ENCODE measurements around the gene STARD4. TPM values are rescaled to one million over a fixed set of nuclear protein-coding genes. Genes with fewer than 3 reads are reported as not detected.

Gene STARD4
- total RNA-seq, 1 experiment from 2014 or later: 43.4 TPM

- POLR2A ChIA-PET (ENCODE audit: low non-redundant PET): no interaction called here
- BruUV-seq (replicated peaks): no TSS peak
- intact Hi-C loops (cut with micrococcal nuclease; ENCODE audit: unreplicated experiment): no loop called here
- no peak overlapping the region for H3K4me3 ChIP-seq (ENCODE audit: low read depth, low read length, poor library complexity, severe bottlenecking)
- H3K27ac ChIP-seq (ENCODE audit: low read depth, low read length, poor library complexity, severe bottlenecking): no peak overlapping the region
- CTCF ChIA-PET: no interaction called here
- no peak for DNase-seq (ENCODE audit: low spot score)
- TF ChIP-seq CTCF (conservative IDR thresholded peaks at IDR 0.05; ENCODE audit: low read depth, low read length) (no peak), EZH2 (IDR thresholded peaks at IDR 0.05; ENCODE audit: borderline replicate concordance, low read depth, low read length, poor library complexity, severe bottlenecking) (no peak)
- no peaks in the 10 kb centered on the region for H3K27me3 ChIP-seq (replicated peaks; ENCODE audit: insufficient read depth, low read depth, low read length, poor library complexity)
- no peaks in the 10 kb centered on the region for H3K9me3 ChIP-seq (ENCODE audit: low read depth, low read length, poor library complexity, severe bottlenecking)
- peaks cover 12% of the 10 kb centered on the region for H3K36me3 ChIP-seq (ENCODE audit: insufficient read depth, low read length, poor library complexity, severe bottlenecking)
- H3K4me1 ChIP-seq (ENCODE audit: insufficient read depth, low read length, poor library complexity, severe bottlenecking): peaks cover 13% of the 10 kb centered on the region
These were observed 5.1 kb downstream of the STARD4 start for GRCh38 chr5:111507276-111507675.

GRCh38 chr5:111505096-111505495, 7.2 kb downstream of the STARD4 start:
- no TSS peak for BruUV-seq (replicated peaks)
- CTCF ChIA-PET: no interaction called here
- DNase-seq (ENCODE audit: low spot score): no peak
- Histone ChIP-seq H3K27ac (ENCODE audit: low read depth, low read length, poor library complexity, severe bottlenecking) (no peak overlapping the region), H3K27me3 (replicated peaks; ENCODE audit: insufficient read depth, low read depth, low read length, poor library complexity) (no peaks in the 10 kb centered on the region), H3K4me1 (ENCODE audit: insufficient read depth, low read length, poor library complexity, severe bottlenecking) (peaks cover 7% of the 10 kb centered on the region), H3K36me3 (ENCODE audit: insufficient read depth, low read length, poor library complexity, severe bottlenecking) (peaks cover 20% of the 10 kb centered on the region), H3K4me3 (ENCODE audit: low read depth, low read length, poor library complexity, severe bottlenecking) (no peak overlapping the region), H3K9me3 (ENCODE audit: low read depth, low read length, poor library complexity, severe bottlenecking) (no peaks in the 10 kb centered on the region)
- intact Hi-C loops (cut with micrococcal nuclease; ENCODE audit: unreplicated experiment): no loop called here
- POLR2A ChIA-PET (ENCODE audit: low non-redundant PET): no interaction called here
- no peak for TF ChIP-seq EZH2 (IDR thresholded peaks at IDR 0.05; ENCODE audit: borderline replicate concordance, low read depth, low read length, poor library complexity, severe bottlenecking)
- no peak for TF ChIP-seq CTCF (conservative IDR thresholded peaks at IDR 0.05; ENCODE audit: low read depth, low read length)

GRCh38 chr5:111502956-111503355, 9.4 kb downstream of the STARD4 start:
- peaks cover 40% of the 10 kb centered on the region for H3K36me3 ChIP-seq (ENCODE audit: insufficient read depth, low read length, poor library complexity, severe bottlenecking)
- no TSS peak for BruUV-seq (replicated peaks)
- ChIA-PET CTCF (no interaction called here), POLR2A (ENCODE audit: low non-redundant PET) (no interaction called here)
- no peak overlapping the region for H3K4me3 ChIP-seq (ENCODE audit: low read depth, low read length, poor library complexity, severe bottlenecking)
- TF ChIP-seq EZH2 (IDR thresholded peaks at IDR 0.05; ENCODE audit: borderline replicate concordance, low read depth, low read length, poor library complexity, severe bottlenecking) (no peak), CTCF (conservative IDR thresholded peaks at IDR 0.05; ENCODE audit: low read depth, low read length) (no peak)
- H3K4me1 ChIP-seq (ENCODE audit: insufficient read depth, low read length, poor library complexity, severe bottlenecking): no peaks in the 10 kb centered on the region
- H3K9me3 ChIP-seq (ENCODE audit: low read depth, low read length, poor library complexity, severe bottlenecking): no peaks in the 10 kb centered on the region
- intact Hi-C loops (cut with micrococcal nuclease; ENCODE audit: unreplicated experiment): no loop called here
- no peak overlapping the region for H3K27ac ChIP-seq (ENCODE audit: low read depth, low read length, poor library complexity, severe bottlenecking)
- DNase-seq (ENCODE audit: low spot score): no peak
- H3K27me3 ChIP-seq (replicated peaks; ENCODE audit: insufficient read depth, low read depth, low read length, poor library complexity): no peaks in the 10 kb centered on the region

Data from A673 (cell line).